ENCODE results near the gene RPLP2. TPM values are rescaled to one million over a fixed set of nuclear protein-coding genes. Genes with fewer than 3 reads are reported as not detected.

The RPLP2 gene
- total and polyA plus RNA-seq, 2 donors (not counting 1 experiment from before 2014, with no cell fraction given): 525 to 3,947 TPM

- Mint-ChIP-seq H3K9me3 (ENCODE audit: insufficient read depth) (no peaks in the 10 kb centered on the region), H3K27me3 (no peaks in the 10 kb centered on the region), H3K4me1 (peaks cover 11% of the 10 kb centered on the region), H3K27ac (no peak overlapping the region), H3K4me3 (peak overlapping the region; percentile 37)
- WGBS (ENCODE audit: insufficient coverage): 95% methylated on average over 28 of the region's 28 CpGs
- intact Hi-C loops (cut with micrococcal nuclease): no loop called here
- CTCF ChIA-PET: interaction anchor here (1.1 kb wide), 1 partner anchor 81 kb away, joined by 3 read pairs; no protein-coding TSS in a partner anchor
- POLR2A ChIA-PET: interaction anchor here (0.5 to 0.7 kb wide), 2 partner anchors 12 to 62 kb away, joined by 4 read pairs; no protein-coding TSS in a partner anchor
- DNase-seq (no peak), ATAC-seq (ENCODE audit: low read depth) (no peak)
- peaks cover 62% of the 10 kb centered on the region for H3K79me2 ChIP-seq (ENCODE audit: control insufficient read depth, insufficient read depth, low read length)
- peaks cover 0 to 9% of the 10 kb centered on the region in 2 experiments for H3K36me3 ChIP-seq (replicated peaks in 1 of 2; ENCODE audit: control extremely low read depth in 1 of 2, control insufficient read depth in 1 of 2, extremely low read depth in 1 of 2, insufficient read depth in 2 of 2, low read length in 1 of 2)
- peaks cover 46% of the 10 kb centered on the region for H4K20me1 ChIP-seq (ENCODE audit: control insufficient read depth, insufficient read depth, low read length, poor library complexity, severe bottlenecking)
- H2AFZ ChIP-seq (ENCODE audit: insufficient read depth, low read depth, low read length, poor library complexity, severe bottlenecking): no peak overlapping the region
- no peaks in the 10 kb centered on the region for H3K27me3 ChIP-seq (replicated peaks in 1 of 4; ENCODE audit: control extremely low read depth in 1 of 4, control insufficient read depth in 3 of 4, insufficient read depth in 4 of 4, low read length in 3 of 4)
- H3K4me1 ChIP-seq (ENCODE audit: control insufficient read depth in 2 of 2, insufficient read depth in 2 of 2, low read length in 2 of 2): peaks cover 10 to 29% of the 10 kb centered on the region in 2 donors
- no peaks in the 10 kb centered on the region for H3K9me3 ChIP-seq (ENCODE audit: control extremely low read depth in 1 of 3, control insufficient read depth in 2 of 3, insufficient read depth in 1 of 3, low read length in 2 of 3)
- TF ChIP-seq EZH2 (IDR thresholded peaks at IDR 0.05; ENCODE audit: borderline replicate concordance, insufficient read depth, low read depth, low read length, poor library complexity, severe bottlenecking) (no peak), CTCF (IDR thresholded peaks at IDR 0.05) (no peak)
- H3K9ac ChIP-seq (ENCODE audit: low read length): no peak overlapping the region
- H3K4me3 ChIP-seq (ENCODE audit: control extremely low read depth in 1 of 5, extremely low read depth in 1 of 5, insufficient read depth in 1 of 5, low read depth in 2 of 5, low read length in 4 of 5): no peak overlapping the region
- no peak overlapping the region for H3K4me2 ChIP-seq (replicated peaks; ENCODE audit: low read depth, low read length, poor library complexity, severe bottlenecking)
- H3K27ac ChIP-seq (ENCODE audit: low read length in 2 of 2): no peak overlapping the region
Measured at GRCh38 chr11:802693-803466, 6.9 kb upstream of the RPLP2 start.

GRCh38 chr11:803467-803742, 6.4 kb upstream of the RPLP2 start:
- no peaks in the 10 kb centered on the region for H3K27me3 Mint-ChIP-seq
- no peaks in the 10 kb centered on the region for H3K9me3 ChIP-seq (ENCODE audit: control extremely low read depth in 1 of 3, control insufficient read depth in 2 of 3, insufficient read depth in 1 of 3, low read length in 2 of 3)
- peaks cover 0 to 9% of the 10 kb centered on the region in 2 experiments for H3K36me3 ChIP-seq (replicated peaks in 1 of 2; ENCODE audit: control extremely low read depth in 1 of 2, control insufficient read depth in 1 of 2, extremely low read depth in 1 of 2, insufficient read depth in 2 of 2, low read length in 1 of 2)
- intact Hi-C loops (cut with micrococcal nuclease): no loop called here
- H3K4me3 Mint-ChIP-seq: peak overlapping the region; percentile 37
- TF ChIP-seq CTCF (IDR thresholded peaks at IDR 0.05) (no peak), EZH2 (IDR thresholded peaks at IDR 0.05; ENCODE audit: borderline replicate concordance, insufficient read depth, low read depth, low read length, poor library complexity, severe bottlenecking) (no peak)
- ChIA-PET POLR2A (no interaction called here), CTCF (no interaction called here)
- no peak overlapping the region for H3K4me2 ChIP-seq (replicated peaks; ENCODE audit: low read depth, low read length, poor library complexity, severe bottlenecking)
- no peak overlapping the region for H2AFZ ChIP-seq (ENCODE audit: insufficient read depth, low read depth, low read length, poor library complexity, severe bottlenecking)
- no peak overlapping the region for H3K27ac Mint-ChIP-seq
- peaks cover 45% of the 10 kb centered on the region for H4K20me1 ChIP-seq (ENCODE audit: control insufficient read depth, insufficient read depth, low read length, poor library complexity, severe bottlenecking)
- H3K79me2 ChIP-seq (ENCODE audit: control insufficient read depth, insufficient read depth, low read length): peaks cover 62% of the 10 kb centered on the region
- H3K9ac ChIP-seq (ENCODE audit: low read length): no peak overlapping the region
- ATAC-seq (ENCODE audit: low read depth): no peak
- peaks cover 13% of the 10 kb centered on the region for H3K4me1 Mint-ChIP-seq
- 100% methylated on average over 2 of the region's 8 CpGs for WGBS (ENCODE audit: insufficient coverage)
- H3K9me3 Mint-ChIP-seq (ENCODE audit: insufficient read depth): no peaks in the 10 kb centered on the region
- H3K4me3 ChIP-seq (ENCODE audit: control extremely low read depth in 1 of 5, extremely low read depth in 1 of 5, insufficient read depth in 1 of 5, low read depth in 2 of 5, low read length in 4 of 5): no peak overlapping the region
- H3K27me3 ChIP-seq (replicated peaks in 1 of 4; ENCODE audit: control extremely low read depth in 1 of 4, control insufficient read depth in 3 of 4, insufficient read depth in 4 of 4, low read length in 3 of 4): no peaks in the 10 kb centered on the region
- peaks cover 11 to 31% of the 10 kb centered on the region in 2 donors for H3K4me1 ChIP-seq (ENCODE audit: control insufficient read depth in 2 of 2, insufficient read depth in 2 of 2, low read length in 2 of 2)
- DNase-seq: no peak
- H3K27ac ChIP-seq (ENCODE audit: low read length in 2 of 2): no peak overlapping the region
